Hepatocyte (in vitro differentiated cells): ENCODE measurements around the gene DCAF4. TPM values are rescaled to one million over a fixed set of nuclear protein-coding genes. Genes with fewer than 3 reads are reported as not detected.

Experiments
- DNase-seq: peaks from one replicate; pipeline ENCODE4 v3.0.0-alpha.2; 2016; ENCODE audit warnings: low spot score
- H2AFZ ChIP-seq: fragments of 200-600 bp; sonication (generic); 2 replicates; pipeline ENCODE4 v1.6.0; 2016; ENCODE audit warnings: antibody characterized with exemption, mild to moderate bottlenecking
- H3K27ac ChIP-seq: fragments of 200-600 bp; sonication (generic); 2 replicates; pipeline ENCODE4 v1.5.1; 2016; ENCODE audit warnings: mild to moderate bottlenecking
- H3K27me3 ChIP-seq: fragments of 200-600 bp; sonication (generic); 2 replicates; pipeline ENCODE4 v1.6.1; 2016
- H3K36me3 ChIP-seq: fragments of 200-600 bp; sonication (generic); replicated peaks from 2 replicates; pipeline ENCODE4 v1.5.1; 2016; ENCODE audit warnings: low read depth; ENCODE audit not compliant: insufficient read depth
- H3K4me1 ChIP-seq: fragments of 200-600 bp; sonication (generic); 2 replicates; pipeline ENCODE4 v1.5.1; 2016; ENCODE audit warnings: mild to moderate bottlenecking, moderate library complexity; ENCODE audit not compliant: insufficient read depth
- H3K4me2 ChIP-seq: fragments of 200-600 bp; sonication (generic); 2 replicates; pipeline ENCODE4 v1.6.0; 2016
- H3K4me3 ChIP-seq: fragments of 200-600 bp; sonication (generic); 2 replicates; pipeline ENCODE4 v1.5.1; 2016; ENCODE audit warnings: mild to moderate bottlenecking
- H3K79me2 ChIP-seq: fragments of 200-600 bp; sonication (generic); 2 replicates; pipeline ENCODE4 v1.6.0; 2017; ENCODE audit warnings: mild to moderate bottlenecking
- H3K9me2 ChIP-seq: fragments of 200-600 bp; sonication (generic); replicated peaks from 2 replicates; pipeline ENCODE4 v1.6.0; 2017; ENCODE audit warnings: mild to moderate bottlenecking; ENCODE audit not compliant: insufficient read depth
- H3K9me3 ChIP-seq: fragments of 200-600 bp; sonication (generic); 2 replicates; pipeline ENCODE4 v1.5.1; 2016; ENCODE audit warnings: low read depth, mild to moderate bottlenecking
- H4K20me1 ChIP-seq: fragments of 200-600 bp; sonication (generic); 2 replicates; pipeline ENCODE4 v1.6.0; 2016; ENCODE audit warnings: mild to moderate bottlenecking; ENCODE audit not compliant: insufficient read depth, poor library complexity, severe bottlenecking
- CTCF ChIP-seq: fragments of 200-600 bp; sonication (generic); IDR thresholded peaks from 2 replicates; pipeline ENCODE4 v1.5.1; 2016; ENCODE audit warnings: antibody characterized with exemption, mild to moderate bottlenecking; ENCODE audit not compliant: poor library complexity
- EZH2 ChIP-seq: fragments of 200-600 bp; sonication (generic); IDR thresholded peaks from 2 replicates; pipeline ENCODE4 v1.6.1; 2016; ENCODE audit warnings: antibody characterized with exemption, mild to moderate bottlenecking, borderline replicate concordance
- EZH2phosphoT487 ChIP-seq: fragments of 200-600 bp; sonication (generic); IDR thresholded peaks from one replicate; pipeline ENCODE4 v1.6.1; 2018; ENCODE audit warnings: antibody characterized with exemption, mild to moderate bottlenecking, low read depth, moderate library complexity; ENCODE audit not compliant: unreplicated experiment, severe bottlenecking
- WGBS: methylation state at CpG from one replicate; pipeline ENCODE4 v1.1.6; 2016; ENCODE audit warnings: low lambda C conversion rate; ENCODE audit errors: missing lambda C conversion rate; 5-methylcytosine and 5-hydroxymethylcytosine counted together
- polyA plus RNA-seq: library from polyadenylated mRNA; unstranded; fragments of >200 nt; fragmentation: Nextera tagmentation; extraction: Ambion mirVana; gene quantifications from 2 replicates; pipeline ENCODE4 v1.2.1, GENCODE V29; 2016
- total RNA-seq: library from RNA; depleted of rRNA; stranded (reverse); fragments of >200 nt; gene quantifications from 2 replicates; pipeline ENCODE4 v1.2.3, GENCODE V29; 2014

DCAF4 gene
- total and polyA plus RNA-seq, 2 experiments from 2014 or later = 8.5 to 21.6 TPM

- H2AFZ ChIP-seq = no peak overlapping the region
- no peaks in the 10 kb centered on the region for H3K4me1 ChIP-seq
- DNase-seq = no peak
- TF ChIP-seq CTCF (no peak), EZH2phosphoT487 (no peak), EZH2 (no peak)
- H3K36me3 ChIP-seq = no peaks in the 10 kb centered on the region
- no peaks in the 10 kb centered on the region for H3K9me3 ChIP-seq
- H3K79me2 ChIP-seq = no peaks in the 10 kb centered on the region
- H3K9me2 ChIP-seq = no peaks in the 10 kb centered on the region
- peaks cover 15% of the 10 kb centered on the region for H3K27me3 ChIP-seq
- no peaks in the 10 kb centered on the region for H4K20me1 ChIP-seq
- H3K27ac ChIP-seq = no peak overlapping the region
- no peak overlapping the region for H3K4me3 ChIP-seq
- no peak overlapping the region for H3K4me2 ChIP-seq
- 78% methylated on average over 4 of the region's 4 CpGs for WGBS
These were observed 41.9 kb upstream of the DCAF4 start for GRCh38 chr14:72884386-72884785.

GRCh38 chr14:72887514-72887913 is 38.8 kb upstream of the DCAF4 start:
- Histone ChIP-seq H3K9me3 (no peaks in the 10 kb centered on the region), H3K9me2 (no peaks in the 10 kb centered on the region), H3K36me3 (no peaks in the 10 kb centered on the region), H3K27ac (no peak overlapping the region), H2AFZ (no peak overlapping the region), H3K27me3 (peaks cover 45% of the 10 kb centered on the region), H3K4me1 (peaks cover 8% of the 10 kb centered on the region), H4K20me1 (no peaks in the 10 kb centered on the region), H3K4me2 (no peak overlapping the region), H3K4me3 (no peak overlapping the region), H3K79me2 (no peaks in the 10 kb centered on the region)
- WGBS = 88% methylated on average over 3 of the region's 3 CpGs
- TF ChIP-seq EZH2phosphoT487 (no peak), CTCF (no peak), EZH2 (no peak)
- no peak for DNase-seq

GRCh38 chr14:72888192-72888591 is 38.1 kb upstream of the DCAF4 start:
- Histone ChIP-seq H3K4me3 (no peak overlapping the region), H3K4me2 (no peak overlapping the region), H3K27me3 (peaks cover 45% of the 10 kb centered on the region), H3K79me2 (no peaks in the 10 kb centered on the region), H4K20me1 (no peaks in the 10 kb centered on the region), H3K4me1 (peaks cover 10% of the 10 kb centered on the region), H3K9me3 (no peaks in the 10 kb centered on the region), H2AFZ (no peak overlapping the region), H3K36me3 (no peaks in the 10 kb centered on the region), H3K27ac (no peak overlapping the region), H3K9me2 (no peaks in the 10 kb centered on the region)
- DNase-seq = no peak
- 36% methylated on average over 2 of the region's 2 CpGs for WGBS
- no peak for TF ChIP-seq EZH2
- no peak for TF ChIP-seq CTCF

- no peaks in the 10 kb centered on the region for H3K36me3 ChIP-seq
- DNase-seq = no peak
- no peaks in the 10 kb centered on the region for H3K9me3 ChIP-seq
- H4K20me1 ChIP-seq = no peaks in the 10 kb centered on the region
- no peak overlapping the region for H2AFZ ChIP-seq
- peaks cover 45% of the 10 kb centered on the region for H3K27me3 ChIP-seq
- WGBS = 77% methylated on average over 2 of the region's 2 CpGs
- H3K4me1 ChIP-seq = peaks cover 10% of the 10 kb centered on the region
- TF ChIP-seq EZH2phosphoT487 (no peak), CTCF (no peak), EZH2 (no peak)
- no peak overlapping the region for H3K27ac ChIP-seq
- no peaks in the 10 kb centered on the region for H3K79me2 ChIP-seq
- no peak overlapping the region for H3K4me3 ChIP-seq
- H3K4me2 ChIP-seq = no peak overlapping the region
- H3K9me2 ChIP-seq = no peaks in the 10 kb centered on the region
These were observed 37.5 kb upstream of the DCAF4 start for GRCh38 chr14:72888636-72889201.
